Measurements from ENCODE around the gene TUBB2A.

DNA sequence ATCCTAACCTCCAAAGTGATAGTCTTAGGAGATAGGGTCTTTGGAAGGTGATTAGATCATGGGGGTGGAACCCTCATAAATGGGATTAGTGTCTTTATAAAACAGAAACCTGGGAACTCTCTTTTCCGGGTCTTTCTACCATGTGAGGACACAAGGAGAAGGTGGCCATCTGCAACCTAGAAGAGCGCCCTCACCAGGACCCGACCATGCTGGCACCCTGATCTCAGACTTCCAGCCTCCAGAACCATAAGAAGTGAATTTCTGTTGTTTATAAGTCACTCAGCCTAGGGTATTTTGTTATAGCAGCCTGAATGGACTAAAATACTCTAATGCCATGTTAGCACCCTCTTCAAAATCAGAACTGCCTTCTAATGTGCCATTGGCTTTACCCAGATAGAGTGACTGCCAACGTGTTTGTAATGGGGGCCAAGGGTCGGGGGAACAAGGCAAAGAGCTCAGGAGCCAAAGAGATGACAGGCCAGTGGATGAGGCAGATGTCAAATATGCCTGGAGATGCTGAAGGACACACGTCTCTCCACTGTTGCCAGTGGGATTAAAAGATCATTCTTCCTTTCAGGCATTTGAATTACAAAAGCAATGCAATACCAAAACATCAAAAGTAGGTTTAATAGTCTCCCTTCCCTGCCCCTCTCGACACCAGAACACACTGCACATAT is 49.1 kb upstream of the TUBB2A start:
- TF ChIP-seq POLR2A (IDR thresholded peaks at IDR 0.05): no peak
- TF ChIP-seq, protein P1, sequence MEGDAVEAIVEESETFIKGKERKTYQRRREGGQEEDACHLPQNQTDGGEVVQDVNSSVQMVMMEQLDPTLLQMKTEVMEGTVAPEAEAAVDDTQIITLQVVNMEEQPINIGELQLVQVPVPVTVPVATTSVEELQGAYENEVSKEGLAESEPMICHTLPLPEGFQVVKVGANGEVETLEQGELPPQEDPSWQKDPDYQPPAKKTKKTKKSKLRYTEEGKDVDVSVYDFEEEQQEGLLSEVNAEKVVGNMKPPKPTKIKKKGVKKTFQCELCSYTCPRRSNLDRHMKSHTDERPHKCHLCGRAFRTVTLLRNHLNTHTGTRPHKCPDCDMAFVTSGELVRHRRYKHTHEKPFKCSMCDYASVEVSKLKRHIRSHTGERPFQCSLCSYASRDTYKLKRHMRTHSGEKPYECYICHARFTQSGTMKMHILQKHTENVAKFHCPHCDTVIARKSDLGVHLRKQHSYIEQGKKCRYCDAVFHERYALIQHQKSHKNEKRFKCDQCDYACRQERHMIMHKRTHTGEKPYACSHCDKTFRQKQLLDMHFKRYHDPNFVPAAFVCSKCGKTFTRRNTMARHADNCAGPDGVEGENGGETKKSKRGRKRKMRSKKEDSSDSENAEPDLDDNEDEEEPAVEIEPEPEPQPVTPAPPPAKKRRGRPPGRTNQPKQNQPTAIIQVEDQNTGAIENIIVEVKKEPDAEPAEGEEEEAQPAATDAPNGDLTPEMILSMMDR (IDR thresholded peaks at IDR 0.05): no peak

Measured in esophagus squamous epithelium (tissue), 4 donors.